Lung (tissue), 12 donors: ENCODE data around the gene GSTA1. TPM values are rescaled to one million over a fixed set of nuclear protein-coding genes. Genes with fewer than 3 reads are reported as not detected.
"Not testable (repeated sequence)": the region's sequence is repeated elsewhere in the genome, so short reads cannot be mapped to it uniquely, and the experiment has no call there.

Experiments used
- ATAC-seq: fragments of 200-7000 bp; cut with Tn5 transposase; one replicate; pipeline ENCODE4 v1.9.1; 2020; ENCODE audit warnings: moderate number of reproducible peaks; ENCODE audit not compliant: insufficient read depth, low FRiP score
- DNase-seq, 3 donors: peaks; one replicate each; pipeline ENCODE4 v3.0.0-alpha.2; 2013 to 2017
- H3K27ac ChIP-seq, 2 donors: one replicate each; pipeline ENCODE4 v1.5.1; 2013; ENCODE audit warnings: mild to moderate bottlenecking in 2 of 2, moderate library complexity in 2 of 2, control low read depth in 1 of 2, inconsistent platforms in 1 of 2, low read depth in 1 of 2, low read length in 1 of 2
- H3K27me3 ChIP-seq, 3 donors: one replicate each; pipeline ENCODE4 v1.5.1; 2013; ENCODE audit warnings: low read length in 2 of 3; ENCODE audit not compliant: control insufficient read depth in 3 of 3, insufficient read depth in 3 of 3
- H3K36me3 ChIP-seq, 4 donors: one replicate each; pipeline ENCODE4 v1.5.1; 2013; ENCODE audit warnings: low read length in 4 of 4, mild to moderate bottlenecking in 1 of 4, moderate library complexity in 1 of 4; ENCODE audit not compliant: control insufficient read depth in 4 of 4, insufficient read depth in 4 of 4
- H3K4me1 ChIP-seq, 5 donors: one replicate each; pipeline ENCODE4 v1.5.1; 2013; ENCODE audit warnings: low read length in 5 of 5, mild to moderate bottlenecking in 2 of 5, moderate library complexity in 1 of 5; ENCODE audit not compliant: control insufficient read depth in 5 of 5, insufficient read depth in 5 of 5
- H3K4me3 ChIP-seq: one replicate; pipeline ENCODE4 v1.5.1; 2013; ENCODE audit warnings: mild to moderate bottlenecking, control low read depth, moderate library complexity
- H3K9ac ChIP-seq, 2 donors: one replicate each; pipeline ENCODE4 v1.5.1; 2013; ENCODE audit warnings: low read length in 2 of 2, control low read depth in 1 of 2; ENCODE audit not compliant: insufficient read depth in 1 of 2
- H3K9me3 ChIP-seq, 4 donors: one replicate each; pipeline ENCODE4 v1.5.1; 2013; ENCODE audit warnings: low read length in 3 of 4, mild to moderate bottlenecking in 1 of 4, moderate library complexity in 1 of 4; ENCODE audit not compliant: control insufficient read depth in 4 of 4, insufficient read depth in 3 of 4
- CTCF ChIP-seq: IDR thresholded peaks from 2 replicates; pipeline ENCODE4 v1.5.1; 2012; ENCODE audit warnings: mild to moderate bottlenecking; ENCODE audit errors: control extremely low read depth, extremely low read depth
- WGBS, 2 donors: extraction: QIAGEN DNeasy Blood & Tissue Kit; methylation state at CpG; one replicate each; pipeline ENCODE4 v1.1.7; 2013; 5-methylcytosine and 5-hydroxymethylcytosine counted together
- polyA plus RNA-seq, 2 donors: library from polyadenylated mRNA; stranded (reverse); fragments of 200-250 nt; gene quantifications; one replicate each; pipeline ENCODE4 v1.2.1, GENCODE V29; 2013
- total RNA-seq, 2 donors: library from RNA; depleted of rRNA in 1 of 2; stranded (reverse); fragments of >200 nt in 1 of 2; gene quantifications; one replicate each; pipeline ENCODE4 v1.2.1, GENCODE V29; 2014 to 2021
- donor health status: control.
- donor health status: control.
- donor health status: Bipolar disorder and iron deficiency.
- donor health status: healthy.
- donor health status: DM: yes; HTN: yes; CAD: no.

GSTA1 gene
- total and polyA plus RNA-seq, 4 donors = 4.0 to 65.0 (median 29.0) TPM

- Histone ChIP-seq H3K27ac (no peak overlapping the region), H3K4me1 (no peaks in the 10 kb centered on the region), H3K4me3 (no peak overlapping the region), H3K9me3 (no peaks in the 10 kb centered on the region), H3K27me3 (no peaks in the 10 kb centered on the region), H3K36me3 (no peaks in the 10 kb centered on the region), H3K9ac (no peak overlapping the region)
- no peak for DNase-seq
- WGBS, 2 donors = 93 to 94% methylated on average over 5 of the region's 5 CpGs
- TF ChIP-seq CTCF = no peak
- ATAC-seq = no peak
Measured at GRCh38 chr6:52808660-52809059, 5.0 kb upstream of the GSTA1 start.

GRCh38 chr6:52802806-52803205 is 810 bp downstream of the GSTA1 start:
- Histone ChIP-seq H3K27ac (no peak overlapping the region), H3K9me3 (no peaks in the 10 kb centered on the region), H3K36me3 (no peaks in the 10 kb centered on the region), H3K4me1 (no peaks in the 10 kb centered on the region), H3K9ac (no peak overlapping the region), H3K4me3 (no peak overlapping the region), H3K27me3 (no peaks in the 10 kb centered on the region)
- 92 to 98% methylated on average over 1 of the region's 1 CpG for WGBS, 2 donors
- no peak for DNase-seq
- TF ChIP-seq CTCF = no peak
- no peak for ATAC-seq

- H3K4me1 ChIP-seq = no peaks in the 10 kb centered on the region
- DNase-seq = no peak
- no peaks in the 10 kb centered on the region for H3K9me3 ChIP-seq
- no peak for ATAC-seq
- H3K4me3 ChIP-seq = no peak overlapping the region
- no peak for TF ChIP-seq CTCF
- H3K27ac ChIP-seq = no peak overlapping the region
- no peaks in the 10 kb centered on the region for H3K27me3 ChIP-seq
- no peak overlapping the region for H3K9ac ChIP-seq
- WGBS, 2 donors = 77 to 90% methylated on average over 2 of the region's 2 CpGs
- no peaks in the 10 kb centered on the region for H3K36me3 ChIP-seq
Measured at GRCh38 chr6:52801188-52801841, 2.3 kb downstream of the GSTA1 start.

GRCh38 chr6:52799272-52799671 is 4.3 kb downstream of the GSTA1 start:
- DNase-seq, H3K36me3 ChIP-seq, H3K4me3 ChIP-seq, ATAC-seq, H3K27me3 ChIP-seq, H3K27ac ChIP-seq, H3K9me3 ChIP-seq, H3K9ac ChIP-seq, H3K4me1 ChIP-seq: not testable (repeated sequence)
- 88 to 89% methylated on average over 1 of the region's 1 CpG for WGBS, 2 donors

- ATAC-seq = not testable (repeated sequence)
- 89 to 91% methylated on average over 2 of the region's 2 CpGs for WGBS, 2 donors
Measured at GRCh38 chr6:52794366-52794765, 9.2 kb downstream of the GSTA1 start.

More at GRCh38 chr6:52794366-52794765, 9.2 kb downstream of the GSTA1 start:
- H3K4me3 ChIP-seq, H3K9me3 ChIP-seq, H3K4me1 ChIP-seq, H3K27ac ChIP-seq, H3K36me3 ChIP-seq, H3K27me3 ChIP-seq, H3K9ac ChIP-seq, DNase-seq: not testable (repeated sequence)
